ENCODE measurements around the gene MYO9A.

DNA sequence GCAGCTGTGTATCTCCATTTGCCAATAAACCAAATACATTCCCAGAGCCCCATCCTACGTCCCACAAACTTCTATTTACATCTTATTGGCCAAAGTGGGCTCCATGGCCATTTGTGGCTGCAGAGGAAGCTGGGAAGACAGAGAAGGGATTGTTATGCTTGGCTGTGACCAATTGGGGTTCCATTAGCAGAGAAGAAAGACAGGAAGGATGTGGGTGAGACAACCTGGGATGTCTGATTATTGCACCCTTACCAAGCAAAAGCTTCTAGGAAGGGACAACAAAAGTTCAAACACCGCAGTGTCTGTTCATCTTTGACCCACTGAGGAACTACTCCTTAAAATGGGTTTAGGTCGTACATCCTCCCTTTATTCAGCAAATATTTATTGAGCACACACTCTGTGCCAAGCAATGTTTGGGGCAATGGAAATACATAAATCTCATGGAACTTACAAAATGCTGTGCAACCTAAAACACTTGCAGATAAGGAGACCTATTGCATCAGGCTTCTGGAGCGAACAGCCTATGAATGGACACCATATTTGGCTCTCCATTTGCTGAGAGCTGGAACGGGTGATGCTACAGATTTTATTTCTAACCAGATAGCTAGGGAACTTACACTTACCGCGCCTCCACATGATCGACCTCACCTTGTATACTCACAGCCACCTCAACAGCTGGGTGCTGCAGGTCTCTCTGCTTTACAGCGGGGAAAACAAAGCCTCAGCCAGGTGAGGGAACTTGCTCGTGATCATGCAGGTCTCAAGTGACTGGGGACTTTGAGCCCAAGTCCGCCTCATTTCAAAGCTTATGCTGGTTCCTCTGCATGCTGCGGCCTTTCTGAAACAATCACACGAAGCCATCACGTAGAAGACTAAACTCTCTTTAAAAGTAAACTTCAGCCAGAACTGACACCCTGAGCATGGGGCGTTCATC, 329.0 kb downstream of the MYO9A start:
- TF ChIP-seq POLR2A (IDR thresholded peaks at IDR 0.05): no peak
- TF ChIP-seq, protein P1, sequence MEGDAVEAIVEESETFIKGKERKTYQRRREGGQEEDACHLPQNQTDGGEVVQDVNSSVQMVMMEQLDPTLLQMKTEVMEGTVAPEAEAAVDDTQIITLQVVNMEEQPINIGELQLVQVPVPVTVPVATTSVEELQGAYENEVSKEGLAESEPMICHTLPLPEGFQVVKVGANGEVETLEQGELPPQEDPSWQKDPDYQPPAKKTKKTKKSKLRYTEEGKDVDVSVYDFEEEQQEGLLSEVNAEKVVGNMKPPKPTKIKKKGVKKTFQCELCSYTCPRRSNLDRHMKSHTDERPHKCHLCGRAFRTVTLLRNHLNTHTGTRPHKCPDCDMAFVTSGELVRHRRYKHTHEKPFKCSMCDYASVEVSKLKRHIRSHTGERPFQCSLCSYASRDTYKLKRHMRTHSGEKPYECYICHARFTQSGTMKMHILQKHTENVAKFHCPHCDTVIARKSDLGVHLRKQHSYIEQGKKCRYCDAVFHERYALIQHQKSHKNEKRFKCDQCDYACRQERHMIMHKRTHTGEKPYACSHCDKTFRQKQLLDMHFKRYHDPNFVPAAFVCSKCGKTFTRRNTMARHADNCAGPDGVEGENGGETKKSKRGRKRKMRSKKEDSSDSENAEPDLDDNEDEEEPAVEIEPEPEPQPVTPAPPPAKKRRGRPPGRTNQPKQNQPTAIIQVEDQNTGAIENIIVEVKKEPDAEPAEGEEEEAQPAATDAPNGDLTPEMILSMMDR (IDR thresholded peaks at IDR 0.05): no peak

All from breast epithelium (tissue), 3 donors.